GM12878 (cell line): ENCODE results near the gene DUOXA1. TPM values are rescaled to one million over a fixed set of nuclear protein-coding genes. Genes with fewer than 3 reads are reported as not detected.

Source experiments
- ATF2 ChIP-seq: IDR thresholded peaks from 2 replicates; pipeline ENCODE4 v1.6.1; 2012; ENCODE audit warnings: low read length, inconsistent platforms
- BRCA1 ChIP-seq: IDR thresholded peaks from 2 replicates; pipeline ENCODE4 v1.6.1; 2011; ENCODE audit warnings: low read depth, low read length, improper control_type of control experiment
- CTCF ChIP-seq, 3 experiments: IDR thresholded peaks in 2 of 3; conservative IDR thresholded peaks in 1 of 3; 2 replicates each; pipeline ENCODE4 v1.5.1; 2011; ENCODE audit warnings: low read depth in 3 of 3, low read length in 3 of 3, mild to moderate bottlenecking in 3 of 3, control low read depth in 2 of 3, moderate library complexity in 2 of 3, inconsistent platforms in 1 of 3, mixed read lengths in 1 of 3; ENCODE audit not compliant: control insufficient read depth in 2 of 3, insufficient read depth in 1 of 3; ENCODE audit errors: extremely low read depth in 1 of 3
- CUX1 ChIP-seq: IDR thresholded peaks from 2 replicates; pipeline ENCODE4 v1.6.1; 2012; ENCODE audit warnings: improper control_type of control experiment, low read depth, low read length; ENCODE audit not compliant: insufficient replicate concordance
- ESRRA ChIP-seq: IDR thresholded peaks from 2 replicates; pipeline ENCODE4 v1.6.1; 2012; ENCODE audit warnings: mild to moderate bottlenecking, low read length, improper control_type of control experiment
- FOS ChIP-seq: IDR thresholded peaks from 3 replicates; pipeline ENCODE4 v1.6.1; 2011; ENCODE audit warnings: borderline replicate concordance; ENCODE audit not compliant: insufficient read length; ENCODE audit errors: extremely low read depth
- GATAD2B ChIP-seq: fragments of 450-650 bp; conservative IDR thresholded peaks from 2 replicates; pipeline ENCODE4 v1.6.1; 2017; ENCODE audit warnings: low read depth, mild to moderate bottlenecking, moderate library complexity
- HCFC1 ChIP-seq: fragments of 150-350 bp; IDR thresholded peaks from 2 replicates; pipeline ENCODE4 v1.6.1; 2014; ENCODE audit warnings: low read length
- HDAC6 ChIP-seq: fragments of 200-600 bp; sonication (generic); IDR thresholded peaks from one replicate; pipeline ENCODE4 v1.8.0; 2017; ENCODE audit warnings: antibody characterized with exemption; ENCODE audit not compliant: unreplicated experiment
- HDGF ChIP-seq: fragments of 450-650 bp; IDR thresholded peaks from 2 replicates; pipeline ENCODE4 v1.6.1; 2016; ENCODE audit warnings: antibody characterized with exemption
- HSF1 ChIP-seq: fragments of 150-350 bp; IDR thresholded peaks from 2 replicates; pipeline ENCODE4 v1.6.1; 2014; ENCODE audit warnings: mild to moderate bottlenecking, low read depth, low read length
- IKZF1 ChIP-seq: fragments of 450-650 bp; conservative IDR thresholded peaks from 2 replicates; pipeline ENCODE4 v1.6.1; 2017; ENCODE audit warnings: antibody characterized with exemption, mild to moderate bottlenecking
- JUND ChIP-seq: IDR thresholded peaks from 2 replicates; pipeline ENCODE4 v1.6.1; 2012; ENCODE audit warnings: low read depth, mild to moderate bottlenecking, low read length, improper control_type of control experiment, moderate library complexity
- MTA2 ChIP-seq: fragments of 450-650 bp; IDR thresholded peaks from 2 replicates; pipeline ENCODE4 v1.6.1; 2016; ENCODE audit warnings: low read depth, mild to moderate bottlenecking, moderate library complexity
- PAX5 ChIP-seq: IDR thresholded peaks from 2 replicates; pipeline ENCODE4 v1.6.1; 2011; ENCODE audit warnings: low read depth, low read length, borderline replicate concordance
- PAX8 ChIP-seq: fragments of 450-650 bp; IDR thresholded peaks from 2 replicates; pipeline ENCODE4 v1.6.1; 2017; ENCODE audit warnings: mild to moderate bottlenecking, moderate library complexity
- RCOR1 ChIP-seq: conservative IDR thresholded peaks from 2 replicates; pipeline ENCODE4 v1.6.1; 2012; ENCODE audit warnings: low read depth, low read length, improper control_type of control experiment
- SIN3A ChIP-seq: IDR thresholded peaks from 2 replicates; pipeline ENCODE4 v1.6.1; 2012; ENCODE audit warnings: low read depth, low read length, improper control_type of control experiment
- SMAD1 ChIP-seq: fragments of 450-650 bp; IDR thresholded peaks from 2 replicates; pipeline ENCODE4 v1.6.1; 2018; ENCODE audit warnings: mild to moderate bottlenecking, low read depth; ENCODE audit not compliant: partially characterized antibody
- SUPT20H ChIP-seq: IDR thresholded peaks from 2 replicates; pipeline ENCODE4 v1.6.1; 2011; ENCODE audit warnings: low read depth, mild to moderate bottlenecking, low read length, moderate library complexity, borderline replicate concordance; ENCODE audit not compliant: control insufficient read depth
- YBX1 ChIP-seq: fragments of 450-650 bp; IDR thresholded peaks from 2 replicates; pipeline ENCODE4 v1.6.1; 2016; ENCODE audit warnings: antibody characterized with exemption
- polyA plus RNA-seq, 11 experiments: library from polyadenylated mRNA; depleted of rRNA in 4 of 11; unstranded in 6 of 11; stranded (reverse) in 5 of 11; fragments of >200 nt; fragmentation: Nextera tagmentation in 4 of 11; fragmentation: Illumina TruSeq in 1 of 11; extraction: Ambion mirVana in 4 of 11; extraction: Trizol in 1 of 11; gene quantifications; 1 replicate in 1 of 11; 2 replicates in 10 of 11; pipeline versions ENCODE4 v1.2.1 to v1.2.3, GENCODE V29; 2011 to 2016; ENCODE audit warnings: inconsistent platforms in 2 of 11, missing spikeins in 2 of 11, low read depth in 1 of 11
- total RNA-seq, 4 experiments: library from RNA; depleted of rRNA in 3 of 4; stranded (reverse); fragments of >200 nt in 3 of 4; fragmentation: Illumina TruSeq in 1 of 4; extraction: Trizol in 1 of 4; gene quantifications; 2 replicates each; pipeline versions ENCODE4 v1.2.1 to v1.2.3, GENCODE V29; 2013 to 2021

DUOXA1 gene
- total and polyA plus RNA-seq, 10 of the 15 experiments (the other 5 are each of a cell fraction or from before 2014, with no cell fraction given): 0.08 TPM; not detected in 9

GRCh38 chr15:45118131-45118588, 11.5 kb downstream of the DUOXA1 start (continued):
- TF ChIP-seq CUX1 (no peak), HSF1 (no peak), HCFC1 (no peak), BRCA1 (no peak), SUPT20H (no peak), SMAD1 (no peak), ATF2 (no peak), PAX8 (no peak), HDGF (no peak), JUND (no peak), HDAC6 (no peak), GATAD2B (no peak), YBX1 (no peak), IKZF1 (no peak; the same call in 1 of the 2 replicates), RCOR1 (0 out of 2 replicates have a peak, but pooled peaks have one; percentile 34), PAX5 (no peak), CTCF (IDR thresholded peaks at IDR 0.05 in 2 of 3, conservative IDR thresholded peaks at IDR 0.05 in 1 of 3; ENCODE audit: control insufficient read depth in 2 of 3, extremely low read depth in 1 of 3, insufficient read depth in 1 of 3, low read depth in 3 of 3, low read length in 3 of 3) (peak; percentile 100; a peak in 5 of 6 replicates), ESRRA (no peak), SIN3A (no peak), FOS (no peak), MTA2 (no peak)
